ENCODE measurements around the gene NUCB2.
A peak's percentile ranks its signal among the peaks of the same experiment; 100 is the strongest.

The NUCB2 gene

DNA sequence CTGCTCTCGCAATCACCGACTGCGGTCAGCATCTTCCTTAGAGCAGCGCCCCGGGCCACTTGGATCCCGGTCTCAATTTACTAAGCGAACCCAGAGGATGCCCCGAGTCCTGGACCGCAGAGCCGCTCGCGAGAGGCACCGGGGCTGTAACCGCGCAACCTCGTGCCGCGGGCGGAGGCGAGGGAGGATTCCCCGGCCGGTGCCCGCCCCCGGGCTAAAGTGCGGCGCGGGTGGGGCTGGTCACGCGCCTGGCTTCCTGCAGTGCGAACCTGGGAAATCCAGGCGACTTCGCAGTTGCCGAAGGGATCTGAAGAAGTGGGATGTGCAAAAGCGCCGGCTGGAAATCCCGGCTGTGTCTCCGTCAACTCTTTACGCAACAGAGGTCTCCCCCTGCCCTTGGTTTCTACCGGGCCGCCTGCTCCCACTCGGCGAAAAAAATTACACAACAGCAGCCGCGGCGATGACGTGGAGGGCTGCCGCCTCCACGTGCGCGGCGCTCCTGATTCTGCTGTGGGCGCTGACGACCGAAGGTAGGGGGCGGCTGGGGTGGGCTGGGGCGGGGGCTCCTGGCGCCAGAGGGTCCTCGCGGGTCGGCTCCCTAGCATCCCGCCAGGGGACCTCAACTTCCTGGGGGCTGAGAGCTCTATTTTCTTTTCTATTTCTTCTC lies 75.1 kb downstream of the NUCB2 start, which contains the start of gene NCR3LG1:
TSS of gene NCR3LG1 (plus strand) at position 291 of the 667 bp plus-strand sequence. CDS start at position 461, 170 bp downstream.
- H3K4me1 ChIP-seq = no peaks in the 10 kb centered on the region
- DNase-seq = peak; percentile 22
- TF ChIP-seq, protein P1, sequence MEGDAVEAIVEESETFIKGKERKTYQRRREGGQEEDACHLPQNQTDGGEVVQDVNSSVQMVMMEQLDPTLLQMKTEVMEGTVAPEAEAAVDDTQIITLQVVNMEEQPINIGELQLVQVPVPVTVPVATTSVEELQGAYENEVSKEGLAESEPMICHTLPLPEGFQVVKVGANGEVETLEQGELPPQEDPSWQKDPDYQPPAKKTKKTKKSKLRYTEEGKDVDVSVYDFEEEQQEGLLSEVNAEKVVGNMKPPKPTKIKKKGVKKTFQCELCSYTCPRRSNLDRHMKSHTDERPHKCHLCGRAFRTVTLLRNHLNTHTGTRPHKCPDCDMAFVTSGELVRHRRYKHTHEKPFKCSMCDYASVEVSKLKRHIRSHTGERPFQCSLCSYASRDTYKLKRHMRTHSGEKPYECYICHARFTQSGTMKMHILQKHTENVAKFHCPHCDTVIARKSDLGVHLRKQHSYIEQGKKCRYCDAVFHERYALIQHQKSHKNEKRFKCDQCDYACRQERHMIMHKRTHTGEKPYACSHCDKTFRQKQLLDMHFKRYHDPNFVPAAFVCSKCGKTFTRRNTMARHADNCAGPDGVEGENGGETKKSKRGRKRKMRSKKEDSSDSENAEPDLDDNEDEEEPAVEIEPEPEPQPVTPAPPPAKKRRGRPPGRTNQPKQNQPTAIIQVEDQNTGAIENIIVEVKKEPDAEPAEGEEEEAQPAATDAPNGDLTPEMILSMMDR (IDR thresholded peaks at IDR 0.05; ENCODE audit: low read depth, low read length) = no peak
- no peaks in the 10 kb centered on the region for H3K9me3 ChIP-seq
- H3K4me3 ChIP-seq (ENCODE audit: low read depth, low read length) = peak within 1 kb of the TSS; percentile 69
- 0 out of 2 replicates have a peak, but pooled peaks cover 5% of the 10 kb centered on the region for H3K27me3 ChIP-seq
- no peaks in the 10 kb centered on the region for H3K36me3 ChIP-seq

DNA sequence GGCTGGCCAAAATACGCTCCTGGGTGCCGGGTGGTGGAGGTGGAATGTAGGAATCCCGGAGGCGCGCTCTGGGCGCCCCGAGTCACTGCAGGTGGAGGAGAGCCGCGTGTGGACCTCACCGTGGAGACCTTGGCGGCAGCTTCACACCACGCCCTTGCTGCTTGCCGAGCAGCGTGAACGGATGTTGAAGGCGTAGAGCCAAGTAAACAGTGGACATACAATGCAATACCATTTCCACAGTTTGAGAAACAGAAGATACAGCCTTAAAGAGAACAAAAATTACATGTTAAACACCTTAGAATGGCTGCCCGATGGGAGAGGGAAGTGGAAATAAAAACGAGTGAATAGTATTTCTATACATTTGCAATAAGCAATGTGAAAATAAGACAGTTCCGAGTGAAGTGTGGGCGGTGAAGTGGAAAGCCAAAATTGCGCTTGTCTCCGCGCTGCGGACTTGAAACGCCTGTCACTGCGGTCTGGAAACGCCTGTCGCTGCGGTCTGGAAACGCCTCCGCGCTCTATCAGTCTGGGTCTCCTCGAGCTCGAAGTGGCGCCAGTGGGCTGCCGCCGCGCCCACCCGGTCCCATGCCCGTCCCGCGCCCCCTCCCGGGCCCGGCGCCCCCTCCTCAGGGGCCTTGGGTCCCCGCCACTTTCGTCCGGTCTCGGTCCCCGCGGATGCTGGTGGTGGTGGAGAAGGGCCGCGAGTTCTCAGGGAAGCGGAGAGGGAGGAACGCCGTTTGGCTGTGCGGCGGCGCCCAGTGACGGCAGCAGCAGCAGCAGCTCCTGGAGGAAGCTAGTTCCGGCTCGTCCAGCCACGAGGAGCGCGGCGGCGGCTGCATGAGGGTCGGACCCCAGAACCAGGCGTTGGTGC lies 76.6 kb downstream of the NUCB2 start:
- peak overlapping the region; percentile 69 for H3K4me3 ChIP-seq (ENCODE audit: low read depth, low read length)
- H3K4me1 ChIP-seq = no peaks in the 10 kb centered on the region
- TF ChIP-seq, protein P1 (IDR thresholded peaks at IDR 0.05; ENCODE audit: low read depth, low read length) = no peak
- 0 out of 2 replicates have a peak, but pooled peaks cover 5% of the 10 kb centered on the region for H3K27me3 ChIP-seq
- H3K36me3 ChIP-seq = no peaks in the 10 kb centered on the region
- no peaks in the 10 kb centered on the region for H3K9me3 ChIP-seq
- peak; percentile 71 for DNase-seq

DNA sequence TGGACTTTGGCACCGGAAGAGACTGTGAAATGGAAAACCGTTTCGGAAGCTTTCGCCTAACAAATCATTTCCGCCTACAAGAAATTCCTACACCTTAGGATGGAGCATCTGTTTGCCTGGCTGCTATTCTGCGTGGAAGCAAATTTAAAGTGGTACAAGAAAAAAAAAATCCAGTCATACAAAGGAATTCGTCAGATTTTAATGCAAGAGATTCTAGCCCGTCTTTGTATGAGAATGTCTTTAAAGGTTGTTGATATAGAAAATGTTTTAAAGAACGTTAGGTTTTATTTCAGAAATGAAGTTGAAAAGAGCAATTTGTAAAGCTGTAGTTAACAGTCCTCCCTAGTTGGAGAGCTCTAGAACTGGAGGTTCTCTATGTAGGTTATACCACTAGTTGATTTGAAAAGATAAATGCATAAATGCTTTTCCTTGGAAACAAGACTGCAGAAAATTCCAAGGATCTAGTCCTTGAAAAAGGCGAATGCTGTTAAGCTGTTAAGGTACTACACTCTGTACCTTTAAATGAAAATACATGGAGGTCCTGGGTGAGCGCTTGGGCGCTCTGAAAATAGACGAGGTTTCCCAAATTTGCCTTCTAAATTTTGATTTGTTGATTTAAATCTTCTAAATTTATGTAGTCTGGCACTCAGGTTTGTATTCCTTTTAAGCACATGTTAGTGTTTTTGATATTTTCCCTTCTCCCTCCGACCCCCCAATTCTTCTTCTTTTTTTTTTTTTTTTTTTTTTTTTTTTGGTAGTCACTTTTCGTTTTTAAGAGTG lies 77.5 kb downstream of the NUCB2 start:
- no peak for DNase-seq

DNA sequence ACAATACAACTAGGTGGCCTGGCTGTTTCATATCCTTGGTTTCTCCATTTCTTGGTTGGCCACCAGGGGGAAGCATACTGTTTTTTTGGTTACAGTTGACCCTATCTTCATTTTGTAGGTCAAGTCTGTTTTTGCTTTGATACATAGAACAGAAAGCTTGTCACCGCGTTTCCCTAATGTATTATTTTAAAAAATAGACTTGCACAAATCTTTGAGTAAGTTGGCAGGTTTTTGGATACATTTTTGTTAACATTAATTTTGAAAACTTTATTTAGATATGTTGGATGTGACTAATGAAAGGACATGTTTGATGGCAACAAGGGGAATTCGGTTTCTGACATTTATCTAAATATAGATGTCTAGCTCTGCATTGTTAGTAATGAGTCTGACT lies 78.1 kb downstream of the NUCB2 start:
- DNase-seq = peak; percentile 61
- Histone ChIP-seq H3K4me3 (ENCODE audit: low read depth, low read length) (peak overlapping the region; percentile 69), H3K36me3 (no peaks in the 10 kb centered on the region), H3K27me3 (0 out of 2 replicates have a peak, but pooled peaks cover 5% of the 10 kb centered on the region), H3K4me1 (no peaks in the 10 kb centered on the region), H3K9me3 (no peaks in the 10 kb centered on the region)
- TF ChIP-seq, protein P1 (IDR thresholded peaks at IDR 0.05; ENCODE audit: low read depth, low read length) = peak; percentile 55

More for the DNA sequence above, 77.5 kb downstream of the NUCB2 start:
- H3K4me3 ChIP-seq (ENCODE audit: low read depth, low read length) = peak overlapping the region; percentile 69
- H3K36me3 ChIP-seq = no peaks in the 10 kb centered on the region
- 0 out of 2 replicates have a peak, but pooled peaks cover 5% of the 10 kb centered on the region for H3K27me3 ChIP-seq
- TF ChIP-seq, protein P1 (IDR thresholded peaks at IDR 0.05; ENCODE audit: low read depth, low read length) = no peak
- no peaks in the 10 kb centered on the region for H3K9me3 ChIP-seq
- no peaks in the 10 kb centered on the region for H3K4me1 ChIP-seq

DNA sequence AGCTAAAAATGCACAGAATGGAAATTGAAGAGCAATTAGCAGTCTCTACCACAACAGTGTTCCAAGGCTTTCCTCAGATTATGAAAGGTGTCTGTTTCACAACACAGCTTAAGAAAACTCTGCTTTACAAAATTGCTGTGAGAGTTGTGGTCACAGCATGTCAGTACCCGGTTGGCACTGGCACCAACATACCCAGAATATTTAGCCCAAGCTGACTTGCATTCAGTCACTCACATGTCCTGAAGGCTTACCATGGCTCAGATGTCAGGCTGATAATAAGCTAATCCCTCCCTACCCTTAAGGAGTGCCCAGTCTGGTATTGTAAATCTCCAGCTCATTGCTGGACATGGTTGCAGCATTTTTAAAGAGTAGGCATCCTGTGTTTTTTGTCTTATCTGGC lies 90.0 kb downstream of the NUCB2 start:
- H3K27me3 ChIP-seq = no peaks in the 10 kb centered on the region
- no peaks in the 10 kb centered on the region for H3K4me1 ChIP-seq
- no peaks in the 10 kb centered on the region for H3K9me3 ChIP-seq
- TF ChIP-seq, protein P1 (IDR thresholded peaks at IDR 0.05; ENCODE audit: low read depth, low read length) = no peak
- no peak for DNase-seq
- no peak overlapping the region for H3K4me3 ChIP-seq (ENCODE audit: low read depth, low read length)
- no peaks in the 10 kb centered on the region for H3K36me3 ChIP-seq
